Measurements from ENCODE around the gene AP5S1.

GRCh38 chr20:3813848-3814581 is 6.3 kb upstream of the AP5S1 start:
- no peak for TF ChIP-seq CTCF (conservative IDR thresholded peaks at IDR 0.05)
- no peak for TF ChIP-seq ZFX (IDR thresholded peaks at IDR 0.05)
